Thymus (tissue), 11 donors: Measurements from ENCODE around the gene PSG1. TPM values are rescaled to one million over a fixed set of nuclear protein-coding genes. Genes with fewer than 3 reads are reported as not detected.
"Not testable (repeated sequence)": the region's sequence is repeated elsewhere in the genome, so short reads cannot be mapped to it uniquely, and the experiment has no call there.

Experiments
- DNase-seq, 9 donors: peaks; one replicate each; pipeline ENCODE4 v3.0.0-alpha.2; 2013; ENCODE audit warnings: low spot score in 9 of 9, low read depth in 6 of 9, missing footprints in 1 of 9
- H3K27ac ChIP-seq, 2 donors: one replicate each; pipeline ENCODE4 v1.5.1; 2013; ENCODE audit warnings: control low read depth in 1 of 2, low read depth in 1 of 2, low read length in 1 of 2, mild to moderate bottlenecking in 1 of 2, moderate library complexity in 1 of 2
- H3K27me3 ChIP-seq, 2 donors: one replicate each; pipeline ENCODE4 v1.5.1; 2013; ENCODE audit warnings: low read length in 1 of 2; ENCODE audit not compliant: control insufficient read depth in 2 of 2, insufficient read depth in 1 of 2
- H3K36me3 ChIP-seq, 2 donors: one replicate each; pipeline ENCODE4 v1.5.1; 2013; ENCODE audit warnings: low read length in 1 of 2, mild to moderate bottlenecking in 1 of 2, moderate library complexity in 1 of 2; ENCODE audit not compliant: control insufficient read depth in 2 of 2, insufficient read depth in 2 of 2
- H3K4me1 ChIP-seq, 2 donors: one replicate each; pipeline ENCODE4 v1.5.1; 2013; ENCODE audit warnings: low read length in 2 of 2; ENCODE audit not compliant: control insufficient read depth in 2 of 2, insufficient read depth in 2 of 2
- H3K4me3 ChIP-seq, 2 donors: one replicate each; pipeline ENCODE4 v1.5.1; 2013; ENCODE audit warnings: low read length in 2 of 2, control low read depth in 1 of 2, mild to moderate bottlenecking in 1 of 2
- H3K9me3 ChIP-seq, 2 donors: one replicate each; pipeline ENCODE4 v1.5.1; 2013; ENCODE audit warnings: low read length in 1 of 2, mild to moderate bottlenecking in 1 of 2; ENCODE audit not compliant: control insufficient read depth in 2 of 2, insufficient read depth in 1 of 2
- WGBS: extraction: QIAGEN DNeasy Blood & Tissue Kit; methylation state at CpG from one replicate; pipeline ENCODE4 v1.1.7; 2013; 5-methylcytosine and 5-hydroxymethylcytosine counted together
- polyA plus RNA-seq: library from polyadenylated mRNA; stranded (reverse); fragments of 200-250 nt; gene quantifications from one replicate; pipeline ENCODE4 v1.2.3, GENCODE V29; 2013
- total RNA-seq: library from RNA; stranded (reverse); fragments of 120-200 nt; gene quantifications from one replicate; pipeline ENCODE4 v1.2.4, GENCODE V29; 2013
- donor health status: healthy.

The PSG1 gene
- total and polyA plus RNA-seq, 2 donors, result 0.05 to 0.09 TPM

GRCh38 chr19:42874136-42874535 is 5.4 kb downstream of the PSG1 start:
- DNase-seq, H3K36me3 ChIP-seq: not testable (repeated sequence)
- WGBS, result 97% methylated on average over 3 of the region's 3 CpGs

GRCh38 chr19:42872608-42873007 is 6.9 kb downstream of the PSG1 start:
- no peak overlapping the region for H3K4me3 ChIP-seq
- H3K36me3 ChIP-seq, result no peaks in the 10 kb centered on the region
- no peak for DNase-seq
- H3K9me3 ChIP-seq, result no peaks in the 10 kb centered on the region
- H3K27me3 ChIP-seq, result no peaks in the 10 kb centered on the region
- WGBS, result 65% methylated on average over 3 of the region's 3 CpGs
- no peaks in the 10 kb centered on the region for H3K4me1 ChIP-seq
- H3K27ac ChIP-seq, result no peak overlapping the region

More at GRCh38 chr19:42874136-42874535, 5.4 kb downstream of the PSG1 start:
- not testable (repeated sequence) for H3K4me3 ChIP-seq, H3K27me3 ChIP-seq, H3K27ac ChIP-seq, H3K9me3 ChIP-seq, H3K4me1 ChIP-seq

- Histone ChIP-seq H3K4me3 (no peak overlapping the region), H3K4me1 (no peaks in the 10 kb centered on the region), H3K27ac (no peak overlapping the region), H3K27me3 (no peaks in the 10 kb centered on the region), H3K9me3 (no peaks in the 10 kb centered on the region), H3K36me3 (no peaks in the 10 kb centered on the region)
- 80% methylated on average over 5 of the region's 5 CpGs for WGBS
- DNase-seq, result no peak
Observed at GRCh38 chr19:42857544-42857867, 22.0 kb downstream of the PSG1 start.

GRCh38 chr19:42856866-42857543 is 22.5 kb downstream of the PSG1 start:
- WGBS, result 84% methylated on average over 19 of the region's 19 CpGs
- H3K27ac ChIP-seq, H3K9me3 ChIP-seq, H3K27me3 ChIP-seq, DNase-seq, H3K4me3 ChIP-seq, H3K4me1 ChIP-seq, H3K36me3 ChIP-seq: not testable (repeated sequence)

GRCh38 chr19:42854745-42855144 is 24.8 kb downstream of the PSG1 start:
- H3K27ac ChIP-seq, H3K4me1 ChIP-seq, H3K36me3 ChIP-seq, H3K9me3 ChIP-seq, H3K4me3 ChIP-seq, DNase-seq, H3K27me3 ChIP-seq: not testable (repeated sequence)
- 100% methylated on average over 1 of the region's 3 CpGs for WGBS

GRCh38 chr19:42853231-42853630 is 26.3 kb downstream of the PSG1 start:
- H3K9me3 ChIP-seq, H3K36me3 ChIP-seq, H3K27me3 ChIP-seq, DNase-seq, H3K27ac ChIP-seq, H3K4me1 ChIP-seq, H3K4me3 ChIP-seq: not testable (repeated sequence)
- 95% methylated on average over 1 of the region's 1 CpG for WGBS

- H3K4me3 ChIP-seq, H3K36me3 ChIP-seq, H3K9me3 ChIP-seq, H3K27ac ChIP-seq, DNase-seq, H3K4me1 ChIP-seq, H3K27me3 ChIP-seq: not testable (repeated sequence)
Observed at GRCh38 chr19:42852821-42853220, 26.7 kb downstream of the PSG1 start.

GRCh38 chr19:42851718-42852280 is 27.7 kb downstream of the PSG1 start:
- H3K27ac ChIP-seq, H3K4me1 ChIP-seq, H3K27me3 ChIP-seq, H3K4me3 ChIP-seq, H3K36me3 ChIP-seq, DNase-seq, H3K9me3 ChIP-seq: not testable (repeated sequence)
- WGBS, result 66% methylated on average over 1 of the region's 1 CpG

- no peaks in the 10 kb centered on the region for H3K36me3 ChIP-seq
- no peak overlapping the region for H3K4me3 ChIP-seq
- H3K4me1 ChIP-seq, result no peaks in the 10 kb centered on the region
- DNase-seq, result no peak
- H3K27me3 ChIP-seq, result no peaks in the 10 kb centered on the region
- 76% methylated on average over 6 of the region's 6 CpGs for WGBS
- H3K9me3 ChIP-seq, result no peaks in the 10 kb centered on the region
- H3K27ac ChIP-seq, result no peak overlapping the region
Observed at GRCh38 chr19:42850981-42851717, 28.4 kb downstream of the PSG1 start.
